GM12878 (cell line): ENCODE measurements around the gene SRPK2. TPM values are rescaled to one million over a fixed set of nuclear protein-coding genes. Genes with fewer than 3 reads are reported as not detected.

Source experiments
- ATAC-seq: fragments of 200-7000 bp; cut with Tn5 transposase; 3 replicates; pipeline ENCODE4 v1.9.1; 2020; ENCODE audit warnings: mild to moderate bottlenecking, moderate library complexity
- BruUV-seq: library from RNA; stranded (reverse); fragments of 400-500 nt; replicated peaks from 2 replicates; lab custom pipeline; 2021; lab: Mats Ljungman, UMichigan
- CTCF ChIA-PET: fragments of 300-600 bp; sonication (Branson Sonifier 250); formaldehyde crosslinking; extraction: SDS; loops from one replicate; lab custom pipeline; 2021; ENCODE audit warnings: inconsistent platforms; lab: Yijun Ruan, JAX
- POLR2A ChIA-PET: fragments of 350-600 bp; formaldehyde crosslinking; extraction: SDS; loops from one replicate; lab custom pipeline; 2021; ENCODE audit warnings: inconsistent platforms; lab: Charles Lee
- RAD21 ChIA-PET: fragments of 300-600 bp; sonication (Branson Sonifier 250); formaldehyde crosslinking; loops from one replicate; lab custom pipeline; 2023; ENCODE audit warnings: antibody characterized with exemption; ENCODE audit not compliant: unreplicated experiment; lab: Charles Lee
- SMC1A ChIA-PET: fragments of 300-600 bp; sonication (Branson Sonifier 250); formaldehyde crosslinking; loops from one replicate; lab custom pipeline; 2023; ENCODE audit not compliant: unreplicated experiment, uncharacterized antibody; lab: Charles Lee
- DNase-seq: peaks from one replicate; pipeline ENCODE4 v3.0.0-alpha.2; 2011; ENCODE audit warnings: low read depth, low spot score
- FAIRE-seq: peaks from 3 replicates; lab custom pipeline; 2011; peaks lifted over from hg19 to GRCh38; lab: Jason Lieb, UNC
- H2AFZ ChIP-seq: 2 replicates; pipeline ENCODE4 v1.6.0; 2011; ENCODE audit warnings: low read depth, low read length, control low read depth; ENCODE audit not compliant: control insufficient read depth
- H3K27ac ChIP-seq: 2 replicates; pipeline ENCODE4 v1.5.1; 2011; ENCODE audit warnings: control low read depth; ENCODE audit not compliant: control insufficient read depth, insufficient read depth
- H3K27me3 ChIP-seq, 2 experiments: replicated peaks in 1 of 2; 2 replicates each; pipeline versions ENCODE4 v1.6.0 to v1.6.1; 2011; ENCODE audit warnings: low read length in 1 of 2; ENCODE audit not compliant: control insufficient read depth in 2 of 2, insufficient read depth in 2 of 2
- H3K36me3 ChIP-seq, 2 experiments: 2 replicates each; pipeline ENCODE4 v1.5.1; 2011; ENCODE audit warnings: low read length in 1 of 2; ENCODE audit not compliant: control insufficient read depth in 2 of 2, insufficient read depth in 2 of 2
- H3K4me1 ChIP-seq: 2 replicates; pipeline ENCODE4 v1.6.1; 2011; ENCODE audit warnings: mild to moderate bottlenecking, low read length, moderate library complexity, mixed read lengths; ENCODE audit not compliant: control insufficient read depth, insufficient read depth
- H3K4me2 ChIP-seq: 2 replicates; pipeline ENCODE4 v1.6.0; 2011; ENCODE audit warnings: control low read depth; ENCODE audit not compliant: control insufficient read depth, insufficient read depth
- H3K4me3 ChIP-seq: fragments of 200-600 bp; sonication (generic); 2 replicates; pipeline ENCODE4 v1.5.1; 2016
- H3K79me2 ChIP-seq: 2 replicates; pipeline ENCODE4 v1.6.0; 2011; ENCODE audit warnings: low read length; ENCODE audit not compliant: control insufficient read depth, insufficient read depth
- H3K9ac ChIP-seq: 2 replicates; pipeline ENCODE4 v1.8.0; 2011; ENCODE audit warnings: low read length, control low read depth, mixed read lengths; ENCODE audit not compliant: control insufficient read depth, insufficient read depth
- H3K9me3 ChIP-seq: replicated peaks from 3 replicates; pipeline ENCODE4 v1.5.1; 2011; ENCODE audit warnings: mild to moderate bottlenecking, low read length; ENCODE audit not compliant: control insufficient read depth, insufficient read depth
- H4K20me1 ChIP-seq: 2 replicates; pipeline ENCODE4 v1.6.0; 2011; ENCODE audit not compliant: control insufficient read depth, insufficient read depth
- CEBPB ChIP-seq, 2 experiments: fragments of 150-350 bp in 1 of 2; IDR thresholded peaks; 2 replicates each; pipeline ENCODE4 v1.6.1; 2012 to 2014; ENCODE audit warnings: low read depth in 2 of 2, low read length in 2 of 2, borderline replicate concordance in 1 of 2, inconsistent platforms in 1 of 2
- CHD2 ChIP-seq: IDR thresholded peaks from 2 replicates; pipeline ENCODE4 v1.6.1; 2011; ENCODE audit warnings: low read depth, low read length, improper control_type of control experiment, borderline replicate concordance
- EZH2 ChIP-seq: IDR thresholded peaks from 2 replicates; pipeline ENCODE4 v1.6.1; 2012; ENCODE audit warnings: low read depth, mild to moderate bottlenecking, control low read depth, inconsistent platforms, low read length, borderline replicate concordance; ENCODE audit not compliant: control insufficient read depth
- MEF2B ChIP-seq: fragments of 450-650 bp; IDR thresholded peaks from 2 replicates; pipeline ENCODE4 v1.6.1; 2018; ENCODE audit warnings: mild to moderate bottlenecking, moderate library complexity; ENCODE audit not compliant: partially characterized antibody, poor library complexity, severe bottlenecking
- NFIC ChIP-seq: IDR thresholded peaks from 2 replicates; pipeline ENCODE4 v1.6.1; 2012; ENCODE audit warnings: low read depth, mild to moderate bottlenecking, inconsistent platforms, low read length, moderate library complexity
- SPI1 ChIP-seq: IDR thresholded peaks from 2 replicates; pipeline ENCODE4 v1.6.1; 2011; ENCODE audit warnings: low read depth, mild to moderate bottlenecking, low read length, moderate library complexity, borderline replicate concordance; ENCODE audit not compliant: insufficient read depth
- ZBTB33 ChIP-seq: fragments of 450-650 bp; IDR thresholded peaks from 2 replicates; pipeline ENCODE4 v1.6.1; 2017; ENCODE audit warnings: mild to moderate bottlenecking
- ZNF24 ChIP-seq: fragments of 450-650 bp; IDR thresholded peaks from 2 replicates; pipeline ENCODE4 v1.6.1; 2017; ENCODE audit warnings: antibody characterized with exemption, mild to moderate bottlenecking
- WGBS: methylation state at CpG from one replicate; pipeline ENCODE4 v1.1.6; 2016; ENCODE audit warnings: low lambda C conversion rate; ENCODE audit not compliant: insufficient replicate concordance, insufficient coverage; ENCODE audit errors: missing lambda C conversion rate; 5-methylcytosine and 5-hydroxymethylcytosine counted together
- in situ Hi-C: fragments of 300-500 bp; cut with MboI; formaldehyde crosslinking; loops from 9 replicates; pipeline ENCODE4 v1.14.3; 2018; ENCODE audit warnings: mixed read lengths
- intact Hi-C: fragments of 100-400 bp; cut with micrococcal nuclease; formaldehyde crosslinking; loops from one replicate; pipeline ENCODE4 v1.14.2; 2022; ENCODE audit not compliant: unreplicated experiment
- polyA plus RNA-seq, 11 experiments: library from polyadenylated mRNA; depleted of rRNA in 4 of 11; unstranded in 6 of 11; stranded (reverse) in 5 of 11; fragments of >200 nt; fragmentation: Nextera tagmentation in 4 of 11; fragmentation: Illumina TruSeq in 1 of 11; extraction: Ambion mirVana in 4 of 11; extraction: Trizol in 1 of 11; gene quantifications; 1 replicate in 1 of 11; 2 replicates in 10 of 11; pipeline versions ENCODE4 v1.2.1 to v1.2.3, GENCODE V29; 2011 to 2016; ENCODE audit warnings: inconsistent platforms in 2 of 11, missing spikeins in 2 of 11, low read depth in 1 of 11
- total RNA-seq, 4 experiments: library from RNA; depleted of rRNA in 3 of 4; stranded (reverse); fragments of >200 nt in 3 of 4; fragmentation: Illumina TruSeq in 1 of 4; extraction: Trizol in 1 of 4; gene quantifications; 2 replicates each; pipeline versions ENCODE4 v1.2.1 to v1.2.3, GENCODE V29; 2013 to 2021

Gene SRPK2
- total and polyA plus RNA-seq, 10 of the 15 experiments (the other 5 are each of a cell fraction or from before 2014, with no cell fraction given), result 13.2 to 32.8 (median 24.5) TPM

- SMC1A ChIA-PET, result interaction anchor here (0.8 to 2.6 kb wide), 4 partner anchors 12 to 67 kb away, joined by 3 to 25 read pairs (median 7); no protein-coding TSS in a partner anchor
- in situ Hi-C loops, result no loop called here
- TF ChIP-seq MEF2B (no peak), SPI1 (no peak), NFIC (no peak), EZH2 (no peak), ZBTB33 (no peak), CEBPB (IDR thresholded peaks at IDR 0.05; ENCODE audit: borderline replicate concordance in 1 of 2, low read depth in 2 of 2, low read length in 2 of 2) (no peak), ZNF24 (no peak), CHD2 (no peak)
- Histone ChIP-seq H3K36me3 (no peaks in the 10 kb centered on the region), H3K4me1 (no peaks in the 10 kb centered on the region), H3K27me3 (no peaks in the 10 kb centered on the region), H3K79me2 (peaks cover under 1% of the 10 kb centered on the region; the same call in 1 of the 2 replicates), H2AFZ (no peak overlapping the region), H4K20me1 (no peaks in the 10 kb centered on the region), H3K9ac (no peak overlapping the region), H3K4me3 (no peak overlapping the region), H3K4me2 (no peak overlapping the region), H3K27ac (no peak overlapping the region), H3K9me3 (no peaks in the 10 kb centered on the region)
- intact Hi-C loops, result no loop called here
- no peak for FAIRE-seq
- POLR2A ChIA-PET, result interaction anchor here (1.2 to 1.5 kb wide), 2 partner anchors 14 to 36 kb away, joined by 3 read pairs; no protein-coding TSS in a partner anchor
- DNase-seq, result no peak
- BruUV-seq, result no TSS peak
- CTCF ChIA-PET, result interaction anchor here (0.6 to 2.0 kb wide), 4 partner anchors 8 to 34 kb away, joined by 3 to 5 read pairs (median 3); no protein-coding TSS in a partner anchor
- WGBS, result 93% methylated on average over 10 of the region's 12 CpGs
- ATAC-seq, result no peak
- RAD21 ChIA-PET, result interaction anchor here (1.0 kb wide), 1 partner anchor 11 kb away, joined by 3 read pairs; no protein-coding TSS in a partner anchor
Observed at GRCh38 chr7:105285118-105285874, 103.4 kb downstream of the SRPK2 start.
